Measurements from ENCODE around the gene FH. TPM values are rescaled to one million over a fixed set of nuclear protein-coding genes. Genes with fewer than 3 reads are reported as not detected.

Gene FH
- total RNA-seq, result 66.2 and 104 TPM in 2 replicates

DNA sequence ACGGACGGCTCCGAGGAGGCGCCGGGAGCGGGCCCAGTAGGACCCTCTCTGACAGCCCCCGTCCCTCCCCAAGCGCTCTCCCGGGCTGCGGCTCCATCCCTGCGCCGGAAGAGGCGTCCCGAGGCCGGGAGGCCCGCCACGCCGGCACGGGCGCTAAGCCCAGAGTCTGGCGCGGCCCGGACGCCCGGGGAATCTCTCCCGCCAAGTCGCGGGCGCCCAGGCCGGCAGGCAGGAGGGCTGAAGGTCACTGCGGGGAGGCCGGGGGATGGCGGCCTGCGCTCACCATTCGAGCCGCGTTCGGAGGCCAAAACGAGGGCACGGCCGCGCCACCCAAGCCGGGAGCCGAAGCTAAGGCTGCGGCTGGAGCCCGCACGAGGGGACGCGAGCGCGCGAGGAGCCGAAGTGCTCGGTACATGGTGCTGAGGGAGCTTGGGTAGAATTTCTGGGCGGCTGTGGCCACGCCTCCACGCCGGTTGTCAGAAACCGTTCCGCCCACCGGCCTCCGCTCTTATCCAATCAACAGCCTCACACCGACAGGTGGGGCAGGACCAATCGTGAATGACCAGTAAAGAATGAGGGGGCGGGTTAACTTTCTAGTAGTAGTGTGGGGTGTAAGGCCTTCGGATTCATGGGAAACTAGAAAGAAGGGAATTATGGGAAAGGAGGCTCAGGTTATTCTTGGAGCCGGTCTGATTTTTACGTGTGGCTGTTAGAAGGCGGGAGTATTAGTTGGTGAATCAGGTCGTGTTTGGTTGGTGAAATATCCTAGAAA, at the start of gene FH:
FH (minus strand) TSS at position 448 of the 772 bp plus-strand sequence; CDS start at position 415, 33 bp downstream.

GRCh38 chr1:241532162-241532531, 12.6 kb upstream of the FH start, which contains the start of gene KMO:
Gene KMO, plus strand, starts transcription at chr1:241532378. Its CDS starts 67 bp downstream, at chr1:241532445.

Other genes starting within 250 kb of the FH start
- gene RGS7, start 162.6 kb downstream of the FH start, total RNA-seq, result under 0.01 and 0.17 TPM in 2 replicates
- not detected in 2 replicates for gene KMO, start 12.6 kb upstream of the FH start, total RNA-seq
- gene CHML, start 120.6 kb upstream of the FH start, total RNA-seq, result 2.5 and 4.1 TPM in 2 replicates
- gene OPN3, start 120.6 kb upstream of the FH start, total RNA-seq, result 4.4 and 5.3 TPM in 2 replicates
- not detected in 2 replicates for gene WDR64, start 132.5 kb upstream of the FH start, total RNA-seq